Naive thymus-derived CD4-positive, alpha-beta T cell (primary cell): ENCODE results near the gene SLC31A2. TPM values are rescaled to one million over a fixed set of nuclear protein-coding genes. Genes with fewer than 3 reads are reported as not detected.

Experiments used
- ATAC-seq: fragments of 150-1000 bp; cut with Tn5 transposase; 2 replicates; pipeline ENCODE4 v1.10.0; 2021; ENCODE audit warnings: mild to moderate bottlenecking, moderate library complexity
- CTCF ChIA-PET: fragments of 350-600 bp; sonication (Branson Sonifier 250); formaldehyde crosslinking; loops from one replicate; lab custom pipeline; 2021; ENCODE audit warnings: antibody characterized with exemption; lab: Charles Lee
- POLR2A ChIA-PET: fragments of 350-600 bp; sonication (Branson Sonifier 250); formaldehyde crosslinking; loops from one replicate; lab custom pipeline; 2021; ENCODE audit warnings: antibody characterized with exemption, inconsistent platforms; lab: Charles Lee
- DNase-seq, 9 donors: peaks; one replicate each; pipeline versions ENCODE4 v3.0.0 to v3.0.0-alpha.2; 2020 to 2022; ENCODE audit warnings: mixed read lengths in 1 of 9
- H3K27ac ChIP-seq: one replicate; pipeline ENCODE4 v1.7.0; 2013; ENCODE audit warnings: mild to moderate bottlenecking, low read depth, low read length, moderate library complexity
- H3K27me3 ChIP-seq, 2 donors: one replicate each; pipeline ENCODE4 v1.7.0; 2013; ENCODE audit warnings: low read length in 2 of 2, mild to moderate bottlenecking in 2 of 2, moderate library complexity in 2 of 2; ENCODE audit not compliant: control insufficient read depth in 2 of 2, insufficient read depth in 2 of 2
- H3K36me3 ChIP-seq, 3 experiments: 1 replicate in 2 of 3; 2 replicates in 1 of 3; pipeline ENCODE4 v1.7.0; 2013; ENCODE audit warnings: low read length in 3 of 3, mild to moderate bottlenecking in 3 of 3, moderate library complexity in 1 of 3; ENCODE audit not compliant: insufficient read depth in 3 of 3, control insufficient read depth in 2 of 3
- H3K4me1 ChIP-seq, 2 donors: one replicate each; pipeline ENCODE4 v1.7.0; 2013; ENCODE audit warnings: low read length in 2 of 2, mild to moderate bottlenecking in 2 of 2, moderate library complexity in 1 of 2; ENCODE audit not compliant: control insufficient read depth in 2 of 2, insufficient read depth in 2 of 2
- H3K4me3 ChIP-seq: 2 replicates; pipeline ENCODE4 v1.7.0; 2013; ENCODE audit warnings: mild to moderate bottlenecking, low read length
- H3K9me3 ChIP-seq, 3 experiments: 1 replicate in 2 of 3; 2 replicates in 1 of 3; pipeline ENCODE4 v1.7.0; 2013; ENCODE audit warnings: low read length in 3 of 3; ENCODE audit not compliant: control insufficient read depth in 2 of 3
- H3K27ac Mint-ChIP-seq, 9 donors: one replicate each; pipeline ENCODE4 v1.8.0; 2020 to 2022; ENCODE audit warnings: mixed read lengths in 9 of 9, mild to moderate bottlenecking in 8 of 9, moderate library complexity in 5 of 9, inconsistent platforms in 2 of 9
- H3K27me3 Mint-ChIP-seq, 5 donors: one replicate each; pipeline ENCODE4 v1.8.0; 2021 to 2022; ENCODE audit warnings: mixed read lengths in 5 of 5, mild to moderate bottlenecking in 1 of 5
- H3K36me3 Mint-ChIP-seq, 5 donors: one replicate each; pipeline ENCODE4 v1.8.0; 2020 to 2022; ENCODE audit warnings: mixed read lengths in 5 of 5, mild to moderate bottlenecking in 3 of 5, inconsistent platforms in 1 of 5
- H3K4me1 Mint-ChIP-seq, 7 donors: one replicate each; pipeline ENCODE4 v1.8.0; 2020 to 2022; ENCODE audit warnings: mixed read lengths in 7 of 7, mild to moderate bottlenecking in 3 of 7, inconsistent platforms in 1 of 7
- H3K4me3 Mint-ChIP-seq, 10 donors: one replicate each; pipeline ENCODE4 v1.8.0; 2020 to 2022; ENCODE audit warnings: mild to moderate bottlenecking in 10 of 10, mixed read lengths in 10 of 10, moderate library complexity in 6 of 10, inconsistent platforms in 2 of 10
- H3K9me3 Mint-ChIP-seq, 11 donors: one replicate each; pipeline ENCODE4 v1.8.0; 2020 to 2022; ENCODE audit warnings: mixed read lengths in 11 of 11, mild to moderate bottlenecking in 4 of 11, inconsistent platforms in 1 of 11, moderate library complexity in 1 of 11
- intact Hi-C, 2 donors: fragments of 100-400 bp; cut with micrococcal nuclease; formaldehyde crosslinking; loops; one replicate each; pipeline ENCODE4 v1.15.1; 2023
- polyA plus RNA-seq, 2 donors: library from polyadenylated mRNA; unstranded; fragments of 300-500 nt; fragmentation: Illumina TruSeq; gene quantifications; one replicate each; pipeline ENCODE4 v1.2.3, GENCODE V29; 2021
- total RNA-seq, 6 experiments: library from RNA in 5 of 6; stranded (reverse) in 5 of 6; gene quantifications; 1 replicate in 5 of 6; 2 replicates in 1 of 6; pipeline ENCODE4 v1.2.3 and lab custom pipeline; 2021 to 2026

Gene SLC31A2
- total and polyA plus RNA-seq, 7 experiments from 2014 or later: 2.7 to 39.2 (median 5.3) TPM

DNA sequence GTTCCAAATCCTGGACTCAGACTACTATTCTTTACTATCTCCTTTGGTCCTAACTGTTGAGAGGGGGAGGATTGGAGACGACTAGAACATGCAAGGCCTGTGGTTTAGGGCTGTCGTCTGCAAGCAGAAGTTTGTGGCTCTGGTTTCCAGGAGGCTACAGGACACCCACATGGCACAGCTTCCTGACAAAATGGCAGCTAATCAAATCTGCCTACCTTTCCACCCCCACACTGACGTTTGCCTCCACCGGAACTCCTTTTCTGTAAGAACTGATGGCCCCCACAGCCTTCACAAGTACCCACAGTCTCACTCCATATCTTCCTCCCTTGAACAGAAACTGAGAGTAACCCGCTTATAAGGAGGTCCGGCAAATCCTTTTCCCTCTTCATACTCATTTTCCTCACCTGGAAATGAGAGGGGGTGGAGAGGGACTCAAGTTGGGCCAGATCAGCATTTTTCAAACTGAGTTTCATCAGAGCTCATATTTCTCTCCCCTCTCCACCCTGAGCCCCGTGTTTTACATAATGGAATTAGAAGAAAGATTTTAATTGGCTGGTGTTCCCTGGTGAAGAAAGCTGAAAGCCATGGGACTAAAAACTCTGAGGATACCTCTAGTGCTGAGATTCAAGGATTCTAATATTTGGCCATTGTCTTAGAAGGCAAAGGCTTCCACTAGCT, 5.2 kb downstream of the SLC31A2 start:
- intact Hi-C loops: loop anchor here in 1 of 2 donors (10.0 kb wide), 1 partner anchor 419 kb away; no protein-coding TSS in a partner anchor
- CTCF ChIA-PET: interaction anchor here (0.6 to 1.6 kb wide), 2 partner anchors 247 to 655 kb away, joined by 3 read pairs; no protein-coding TSS in a partner anchor

DNA sequence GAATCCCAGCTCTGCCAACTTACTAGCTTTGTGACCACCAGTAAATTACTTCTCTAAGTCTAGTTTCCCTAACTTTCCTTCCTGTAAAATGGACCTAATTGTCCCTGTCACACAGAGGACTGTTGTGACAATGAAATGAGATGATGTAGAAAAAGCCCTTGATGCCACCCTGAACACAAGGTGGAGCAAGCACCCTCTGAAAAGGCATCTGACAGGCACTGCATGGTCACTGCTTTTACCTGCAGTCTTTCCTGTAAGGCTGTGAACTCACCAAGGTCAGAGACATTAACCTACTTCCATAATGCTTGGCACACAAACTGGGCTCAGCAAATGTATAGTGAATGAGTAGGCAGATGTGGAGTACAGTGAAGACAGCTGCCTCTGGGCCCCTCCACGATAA, 6.1 kb downstream of the SLC31A2 start:
- peak overlapping the region in 5 of 9 donors; percentile 25 to 80 (median 55) for H3K27ac Mint-ChIP-seq
- no peaks in the 10 kb centered on the region for H3K27me3 Mint-ChIP-seq
- DNase-seq (no peak), ATAC-seq (no peak)
- no peak overlapping the region for H3K4me3 Mint-ChIP-seq
- peaks cover 22 to 46% (median 33%) of the 10 kb centered on the region in 7 donors for H3K4me1 Mint-ChIP-seq
- H3K9me3 Mint-ChIP-seq: no peaks in the 10 kb centered on the region
- Histone ChIP-seq H3K9me3 (no peaks in the 10 kb centered on the region), H3K27ac (no peak overlapping the region), H3K27me3 (no peaks in the 10 kb centered on the region), H3K4me3 (no peak overlapping the region), H3K36me3 (peaks cover 0 to 13% (median 5%) of the 10 kb centered on the region in 3 experiments), H3K4me1 (peaks cover 8% of the 10 kb centered on the region in 2 donors)
- POLR2A ChIA-PET: no interaction called here
- peaks cover 0 to 16% (median 8%) of the 10 kb centered on the region in 5 donors for H3K36me3 Mint-ChIP-seq
- intact Hi-C loops: loop anchor here in 1 of 2 donors (10.0 kb wide), 1 partner anchor 418 kb away; no protein-coding TSS in a partner anchor
- CTCF ChIA-PET: interaction anchor here (0.6 to 1.6 kb wide), 2 partner anchors 247 to 656 kb away, joined by 3 read pairs; no protein-coding TSS in a partner anchor

More for the DNA sequence above, 5.2 kb downstream of the SLC31A2 start:
- no peaks in the 10 kb centered on the region for H3K27me3 ChIP-seq
- H3K27ac ChIP-seq: no peak overlapping the region
- peaks cover 22 to 50% (median 39%) of the 10 kb centered on the region in 7 donors for H3K4me1 Mint-ChIP-seq
- H3K4me3 ChIP-seq: no peak overlapping the region
- peaks cover 0 to 7% (median 0%) of the 10 kb centered on the region in 3 experiments for H3K36me3 ChIP-seq
- ATAC-seq (peak; percentile 44), DNase-seq (peak in 8 of 9 donors; percentile 17 to 57 (median 44))
- no peaks in the 10 kb centered on the region for H3K27me3 Mint-ChIP-seq
- POLR2A ChIA-PET: interaction anchor here (0.6 kb wide), 2 partner anchors 437 to 1153 kb away, joined by 3 to 5 read pairs; no protein-coding TSS in a partner anchor
- H3K4me3 Mint-ChIP-seq: peak overlapping the region in 8 of 10 donors; percentile 15 to 57 (median 28)
- peak overlapping the region; percentile 8 to 85 (median 80) for H3K27ac Mint-ChIP-seq
- H3K9me3 ChIP-seq: no peaks in the 10 kb centered on the region
- H3K4me1 ChIP-seq: peaks cover 8 to 13% of the 10 kb centered on the region in 2 donors
- no peaks in the 10 kb centered on the region for H3K9me3 Mint-ChIP-seq
- H3K36me3 Mint-ChIP-seq: peaks cover 0 to 15% (median 8%) of the 10 kb centered on the region in 5 donors

DNA sequence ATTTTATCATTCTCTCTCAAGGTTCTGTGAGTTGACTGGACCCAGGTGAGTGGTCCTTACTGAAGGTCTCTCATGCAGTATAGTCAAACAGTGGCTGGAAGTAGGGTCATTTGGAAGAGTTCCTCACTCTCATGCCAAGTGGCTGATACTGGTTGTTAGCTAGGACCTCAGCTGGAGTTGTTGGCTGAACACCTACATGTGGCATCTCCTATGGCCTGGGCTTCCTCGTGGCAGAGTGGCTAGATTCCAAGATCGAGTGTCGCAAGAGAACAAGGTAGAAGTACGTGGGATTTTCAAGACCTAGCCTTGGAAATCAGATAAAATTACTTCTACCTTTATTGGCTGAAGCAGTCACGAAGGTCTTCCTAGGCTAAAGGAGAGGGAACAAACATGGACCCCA, 7.6 kb downstream of the SLC31A2 start:
- Mint-ChIP-seq H3K36me3 (peaks cover 6 to 31% (median 13%) of the 10 kb centered on the region in 5 donors), H3K4me3 (no peak overlapping the region), H3K9me3 (no peaks in the 10 kb centered on the region), H3K4me1 (peaks cover 16 to 32% (median 25%) of the 10 kb centered on the region in 7 donors), H3K27ac (peak overlapping the region in 5 of 9 donors; percentile 0 to 45 (median 4)), H3K27me3 (no peaks in the 10 kb centered on the region)
- DNase-seq (no peak), ATAC-seq (no peak)
- H3K4me3 ChIP-seq: no peak overlapping the region
- H3K27ac ChIP-seq: no peak overlapping the region
- H3K36me3 ChIP-seq: peaks cover 4 to 26% (median 6%) of the 10 kb centered on the region in 3 experiments
- intact Hi-C loops: loop anchor here in 1 of 2 donors (10.0 kb wide), 1 partner anchor 416 kb away; no protein-coding TSS in a partner anchor
- H3K9me3 ChIP-seq: no peaks in the 10 kb centered on the region
- H3K27me3 ChIP-seq: no peaks in the 10 kb centered on the region
- POLR2A ChIA-PET: no interaction called here
- CTCF ChIA-PET: no interaction called here
- H3K4me1 ChIP-seq: peaks cover 7 to 8% of the 10 kb centered on the region in 2 donors

DNA sequence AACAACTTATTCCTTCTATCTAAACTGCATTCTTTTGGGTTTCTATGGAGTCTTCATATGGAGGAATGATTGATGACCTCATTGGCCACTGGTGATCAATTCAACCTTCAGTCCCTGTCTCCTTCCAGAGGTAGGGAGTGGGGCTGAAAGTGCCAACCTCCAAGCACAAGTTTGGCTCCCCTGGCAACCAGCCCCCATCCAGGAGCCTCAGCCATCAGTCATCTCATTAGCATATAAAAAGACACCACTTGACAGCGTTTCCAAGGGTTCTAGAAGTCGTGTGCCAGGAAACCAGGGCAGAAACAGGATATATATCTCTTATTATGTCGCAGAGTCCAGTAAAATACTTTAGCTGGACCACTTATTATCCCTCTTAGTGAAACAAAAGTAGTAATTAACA, 9.8 kb downstream of the SLC31A2 start:
- no peak for ATAC-seq
- peak overlapping the region in 1 of 9 donors; percentile 70 for H3K27ac Mint-ChIP-seq
- H3K4me3 Mint-ChIP-seq: no peak overlapping the region
- Histone ChIP-seq H3K4me3 (no peak overlapping the region), H3K27ac (no peak overlapping the region), H3K9me3 (no peaks in the 10 kb centered on the region), H3K4me1 (peaks cover 3 to 7% of the 10 kb centered on the region in 2 donors), H3K36me3 (peaks cover 7 to 40% (median 11%) of the 10 kb centered on the region in 3 experiments), H3K27me3 (no peaks in the 10 kb centered on the region)
- no peaks in the 10 kb centered on the region for H3K27me3 Mint-ChIP-seq
- no peaks in the 10 kb centered on the region for H3K9me3 Mint-ChIP-seq
- CTCF ChIA-PET: no interaction called here
- POLR2A ChIA-PET: no interaction called here
- intact Hi-C loops: no loop called here
- H3K4me1 Mint-ChIP-seq: peaks cover 8 to 19% (median 13%) of the 10 kb centered on the region in 7 donors
- H3K36me3 Mint-ChIP-seq: peaks cover 6 to 33% (median 13%) of the 10 kb centered on the region in 5 donors
- no peak for DNase-seq

DNA sequence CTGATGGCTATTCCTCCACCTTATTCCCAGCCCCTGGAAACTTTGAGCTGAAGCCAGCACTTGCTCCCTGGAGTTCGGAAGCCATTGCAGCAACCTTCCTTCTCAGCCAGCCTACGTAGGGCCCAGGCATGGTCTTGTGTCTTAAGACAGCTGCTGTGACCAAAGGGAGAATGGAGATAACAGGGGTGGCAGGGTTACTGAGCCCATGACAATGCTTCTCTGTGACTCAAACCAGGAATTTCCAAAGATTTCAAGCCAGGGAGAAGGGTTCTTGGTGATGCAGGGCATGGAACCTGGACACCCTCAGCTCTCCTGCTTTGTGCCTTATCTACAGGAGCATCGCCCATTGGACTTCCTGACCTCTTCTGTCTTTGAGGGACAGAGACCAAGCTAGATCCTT, 12.2 kb downstream of the SLC31A2 start:
- H3K27ac Mint-ChIP-seq: peak overlapping the region in 1 of 9 donors; percentile 54
- Histone ChIP-seq H3K36me3 (peaks cover 12 to 65% (median 12%) of the 10 kb centered on the region in 3 experiments), H3K27ac (no peak overlapping the region), H3K4me1 (no peaks in the 10 kb centered on the region), H3K9me3 (no peaks in the 10 kb centered on the region), H3K4me3 (no peak overlapping the region), H3K27me3 (no peaks in the 10 kb centered on the region)
- POLR2A ChIA-PET: no interaction called here
- H3K4me1 Mint-ChIP-seq: peaks cover 0 to 6% (median 0%) of the 10 kb centered on the region in 7 donors
- H3K27me3 Mint-ChIP-seq: no peaks in the 10 kb centered on the region
- DNase-seq: no peak
- no peak overlapping the region for H3K4me3 Mint-ChIP-seq
- CTCF ChIA-PET: no interaction called here
- H3K36me3 Mint-ChIP-seq: peaks cover 10 to 46% (median 26%) of the 10 kb centered on the region in 5 donors
- intact Hi-C loops: no loop called here
- no peak for ATAC-seq
- no peaks in the 10 kb centered on the region for H3K9me3 Mint-ChIP-seq

DNA sequence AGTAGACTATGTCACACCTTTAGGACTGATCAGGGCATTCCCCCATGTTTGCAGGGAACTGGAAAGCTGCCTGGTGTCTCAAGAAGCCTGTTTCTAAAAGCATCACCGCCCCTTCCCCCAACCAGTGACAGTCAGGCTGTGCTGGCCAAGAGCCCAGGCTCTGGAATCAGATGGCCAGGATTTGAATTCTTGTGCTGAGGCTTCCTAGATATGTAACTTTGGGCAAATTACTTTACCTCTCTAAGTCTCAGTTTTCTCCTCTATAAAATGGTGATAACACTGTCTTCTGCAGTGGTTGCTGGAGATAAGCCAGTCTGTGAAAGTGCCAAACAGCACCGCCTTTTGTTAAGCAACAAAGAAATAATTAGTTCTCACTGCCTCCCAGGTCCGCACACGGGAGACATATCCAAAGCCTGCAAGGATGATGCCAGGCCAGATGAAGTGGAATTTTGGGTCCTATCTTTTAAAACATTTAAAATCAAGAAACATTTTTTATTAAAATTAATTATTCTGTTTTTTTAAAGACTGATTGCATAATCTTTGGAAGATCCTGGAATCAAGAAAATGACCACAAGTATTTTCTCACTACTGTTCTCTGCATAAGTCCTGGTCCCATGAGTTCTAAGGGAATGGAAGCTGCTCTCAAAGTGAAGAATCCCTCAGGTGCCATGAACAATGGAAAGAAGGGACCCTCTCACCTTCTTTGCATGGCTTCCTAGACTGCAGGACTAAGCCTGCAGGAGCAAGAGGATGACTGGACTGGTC, 13.9 kb downstream of the SLC31A2 start:
- Histone ChIP-seq H3K36me3 (peaks cover 12 to 77% (median 25%) of the 10 kb centered on the region in 3 experiments), H3K9me3 (no peaks in the 10 kb centered on the region), H3K4me1 (no peaks in the 10 kb centered on the region), H3K27me3 (no peaks in the 10 kb centered on the region), H3K27ac (no peak overlapping the region), H3K4me3 (no peak overlapping the region)
- peaks cover 14 to 50% (median 20%) of the 10 kb centered on the region in 5 donors for H3K36me3 Mint-ChIP-seq
- no peaks in the 10 kb centered on the region for H3K9me3 Mint-ChIP-seq
- H3K4me1 Mint-ChIP-seq: no peaks in the 10 kb centered on the region
- H3K27me3 Mint-ChIP-seq: no peaks in the 10 kb centered on the region
- intact Hi-C loops: no loop called here
- ChIA-PET CTCF (interaction anchor here (0.6 kb wide), 1 partner anchor 28 kb away, joined by 5 read pairs; no protein-coding TSS in a partner anchor), POLR2A (no interaction called here)
- DNase-seq: no peak
- ATAC-seq: no peak
- peak overlapping the region in 1 of 9 donors; percentile 12 for H3K27ac Mint-ChIP-seq
- no peak overlapping the region for H3K4me3 Mint-ChIP-seq
